Measurements from ENCODE around the gene HSP90AB1. TPM values are rescaled to one million over a fixed set of nuclear protein-coding genes. Genes with fewer than 3 reads are reported as not detected.
A peak's percentile ranks its signal among the peaks of the same experiment; 100 is the strongest.

HSP90AB1 gene
- total and polyA plus RNA-seq, 9 of the 15 experiments (the other 6 are each of a cell fraction or from before 2014, with no cell fraction given): 1,780 to 3,358 (median 2,262) TPM

DNA sequence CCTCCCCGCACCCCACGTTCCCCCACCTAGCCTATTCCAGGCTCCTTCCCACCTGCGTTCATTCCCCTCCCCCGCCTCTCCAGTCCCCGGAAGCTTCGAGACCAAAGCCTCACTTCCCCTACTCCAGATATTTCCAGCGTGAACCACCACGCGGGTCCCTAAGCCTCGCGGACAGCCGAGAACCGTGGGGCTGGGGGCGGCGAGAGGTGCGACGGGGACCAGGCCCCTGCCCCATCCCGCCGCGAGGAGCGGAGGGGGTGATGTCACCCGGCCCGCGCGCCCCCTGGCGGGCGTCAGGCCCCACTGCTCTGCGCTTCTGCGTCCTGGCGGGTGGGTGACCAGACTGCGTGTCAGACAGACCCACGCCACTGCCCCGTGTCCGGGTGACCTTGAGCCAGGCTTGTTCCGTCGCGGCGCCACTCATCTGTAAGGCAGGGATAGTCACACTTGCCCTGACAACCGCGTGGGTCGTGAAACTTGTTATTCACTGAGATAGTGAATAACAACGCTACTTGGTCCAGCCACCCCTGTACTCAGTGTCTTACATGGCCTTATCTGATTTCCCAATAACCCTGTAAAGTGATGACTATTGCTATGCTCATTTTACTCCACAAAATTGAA is 9.0 kb upstream of the HSP90AB1 start (continued):
- TF ChIP-seq, protein P1, sequence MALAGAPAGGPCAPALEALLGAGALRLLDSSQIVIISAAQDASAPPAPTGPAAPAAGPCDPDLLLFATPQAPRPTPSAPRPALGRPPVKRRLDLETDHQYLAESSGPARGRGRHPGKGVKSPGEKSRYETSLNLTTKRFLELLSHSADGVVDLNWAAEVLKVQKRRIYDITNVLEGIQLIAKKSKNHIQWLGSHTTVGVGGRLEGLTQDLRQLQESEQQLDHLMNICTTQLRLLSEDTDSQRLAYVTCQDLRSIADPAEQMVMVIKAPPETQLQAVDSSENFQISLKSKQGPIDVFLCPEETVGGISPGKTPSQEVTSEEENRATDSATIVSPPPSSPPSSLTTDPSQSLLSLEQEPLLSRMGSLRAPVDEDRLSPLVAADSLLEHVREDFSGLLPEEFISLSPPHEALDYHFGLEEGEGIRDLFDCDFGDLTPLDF (CRISPR knock-in tag; IDR thresholded peaks at IDR 0.05): no peak
- TF ChIP-seq, protein P2, sequence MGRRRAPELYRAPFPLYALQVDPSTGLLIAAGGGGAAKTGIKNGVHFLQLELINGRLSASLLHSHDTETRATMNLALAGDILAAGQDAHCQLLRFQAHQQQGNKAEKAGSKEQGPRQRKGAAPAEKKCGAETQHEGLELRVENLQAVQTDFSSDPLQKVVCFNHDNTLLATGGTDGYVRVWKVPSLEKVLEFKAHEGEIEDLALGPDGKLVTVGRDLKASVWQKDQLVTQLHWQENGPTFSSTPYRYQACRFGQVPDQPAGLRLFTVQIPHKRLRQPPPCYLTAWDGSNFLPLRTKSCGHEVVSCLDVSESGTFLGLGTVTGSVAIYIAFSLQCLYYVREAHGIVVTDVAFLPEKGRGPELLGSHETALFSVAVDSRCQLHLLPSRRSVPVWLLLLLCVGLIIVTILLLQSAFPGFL (CRISPR knock-in tag; IDR thresholded peaks at IDR 0.05): no peak
- TF ChIP-seq PTBP1 (IDR thresholded peaks at IDR 0.05; ENCODE audit: low read depth, low read length) (peak; percentile 60; the same call in 1 of the 2 replicates), MYC (IDR thresholded peaks at IDR 0.05; ENCODE audit: low read depth, low read length) (peak; percentile 88), MYC (CRISPR knock-in tag; IDR thresholded peaks at IDR 0.05; ENCODE audit: borderline replicate concordance, low read depth) (no peak), TOE1 (IDR thresholded peaks at IDR 0.05; ENCODE audit: borderline replicate concordance) (peak; percentile 80), TOE1 (CRISPR knock-in tag; IDR thresholded peaks at IDR 0.05; ENCODE audit: borderline replicate concordance, low read depth) (no peak), HEY1 (CRISPR knock-in tag; IDR thresholded peaks at IDR 0.05; ENCODE audit: borderline replicate concordance) (no peak), ZNF324 (CRISPR knock-in tag; IDR thresholded peaks at IDR 0.05) (no peak), ZNF780A (CRISPR knock-in tag; IDR thresholded peaks at IDR 0.05) (no peak), CXXC5 (CRISPR knock-in tag; IDR thresholded peaks at IDR 0.05) (peak; percentile 90)
- TF ChIP-seq, protein P3, sequence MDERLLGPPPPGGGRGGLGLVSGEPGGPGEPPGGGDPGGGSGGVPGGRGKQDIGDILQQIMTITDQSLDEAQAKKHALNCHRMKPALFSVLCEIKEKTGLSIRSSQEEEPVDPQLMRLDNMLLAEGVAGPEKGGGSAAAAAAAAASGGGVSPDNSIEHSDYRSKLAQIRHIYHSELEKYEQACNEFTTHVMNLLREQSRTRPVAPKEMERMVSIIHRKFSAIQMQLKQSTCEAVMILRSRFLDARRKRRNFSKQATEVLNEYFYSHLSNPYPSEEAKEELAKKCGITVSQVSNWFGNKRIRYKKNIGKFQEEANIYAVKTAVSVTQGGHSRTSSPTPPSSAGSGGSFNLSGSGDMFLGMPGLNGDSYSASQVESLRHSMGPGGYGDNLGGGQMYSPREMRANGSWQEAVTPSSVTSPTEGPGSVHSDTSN (CRISPR knock-in tag; IDR thresholded peaks at IDR 0.05; ENCODE audit: low read depth): no peak
- TF ChIP-seq, protein P3 (tag; conservative IDR thresholded peaks at IDR 0.05; ENCODE audit: low read depth): no peak
- TF ChIP-seq, protein P4, sequence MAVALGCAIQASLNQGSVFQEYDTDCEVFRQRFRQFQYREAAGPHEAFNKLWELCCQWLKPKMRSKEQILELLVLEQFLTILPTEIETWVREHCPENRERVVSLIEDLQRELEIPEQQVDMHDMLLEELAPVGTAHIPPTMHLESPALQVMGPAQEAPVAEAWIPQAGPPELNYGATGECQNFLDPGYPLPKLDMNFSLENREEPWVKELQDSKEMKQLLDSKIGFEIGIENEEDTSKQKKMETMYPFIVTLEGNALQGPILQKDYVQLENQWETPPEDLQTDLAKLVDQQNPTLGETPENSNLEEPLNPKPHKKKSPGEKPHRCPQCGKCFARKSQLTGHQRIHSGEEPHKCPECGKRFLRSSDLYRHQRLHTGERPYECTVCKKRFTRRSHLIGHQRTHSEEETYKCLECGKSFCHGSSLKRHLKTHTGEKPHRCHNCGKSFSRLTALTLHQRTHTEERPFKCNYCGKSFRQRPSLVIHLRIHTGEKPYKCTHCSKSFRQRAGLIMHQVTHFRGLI (CRISPR knock-in tag; IDR thresholded peaks at IDR 0.05): no peak
- TF ChIP-seq, protein P5, sequence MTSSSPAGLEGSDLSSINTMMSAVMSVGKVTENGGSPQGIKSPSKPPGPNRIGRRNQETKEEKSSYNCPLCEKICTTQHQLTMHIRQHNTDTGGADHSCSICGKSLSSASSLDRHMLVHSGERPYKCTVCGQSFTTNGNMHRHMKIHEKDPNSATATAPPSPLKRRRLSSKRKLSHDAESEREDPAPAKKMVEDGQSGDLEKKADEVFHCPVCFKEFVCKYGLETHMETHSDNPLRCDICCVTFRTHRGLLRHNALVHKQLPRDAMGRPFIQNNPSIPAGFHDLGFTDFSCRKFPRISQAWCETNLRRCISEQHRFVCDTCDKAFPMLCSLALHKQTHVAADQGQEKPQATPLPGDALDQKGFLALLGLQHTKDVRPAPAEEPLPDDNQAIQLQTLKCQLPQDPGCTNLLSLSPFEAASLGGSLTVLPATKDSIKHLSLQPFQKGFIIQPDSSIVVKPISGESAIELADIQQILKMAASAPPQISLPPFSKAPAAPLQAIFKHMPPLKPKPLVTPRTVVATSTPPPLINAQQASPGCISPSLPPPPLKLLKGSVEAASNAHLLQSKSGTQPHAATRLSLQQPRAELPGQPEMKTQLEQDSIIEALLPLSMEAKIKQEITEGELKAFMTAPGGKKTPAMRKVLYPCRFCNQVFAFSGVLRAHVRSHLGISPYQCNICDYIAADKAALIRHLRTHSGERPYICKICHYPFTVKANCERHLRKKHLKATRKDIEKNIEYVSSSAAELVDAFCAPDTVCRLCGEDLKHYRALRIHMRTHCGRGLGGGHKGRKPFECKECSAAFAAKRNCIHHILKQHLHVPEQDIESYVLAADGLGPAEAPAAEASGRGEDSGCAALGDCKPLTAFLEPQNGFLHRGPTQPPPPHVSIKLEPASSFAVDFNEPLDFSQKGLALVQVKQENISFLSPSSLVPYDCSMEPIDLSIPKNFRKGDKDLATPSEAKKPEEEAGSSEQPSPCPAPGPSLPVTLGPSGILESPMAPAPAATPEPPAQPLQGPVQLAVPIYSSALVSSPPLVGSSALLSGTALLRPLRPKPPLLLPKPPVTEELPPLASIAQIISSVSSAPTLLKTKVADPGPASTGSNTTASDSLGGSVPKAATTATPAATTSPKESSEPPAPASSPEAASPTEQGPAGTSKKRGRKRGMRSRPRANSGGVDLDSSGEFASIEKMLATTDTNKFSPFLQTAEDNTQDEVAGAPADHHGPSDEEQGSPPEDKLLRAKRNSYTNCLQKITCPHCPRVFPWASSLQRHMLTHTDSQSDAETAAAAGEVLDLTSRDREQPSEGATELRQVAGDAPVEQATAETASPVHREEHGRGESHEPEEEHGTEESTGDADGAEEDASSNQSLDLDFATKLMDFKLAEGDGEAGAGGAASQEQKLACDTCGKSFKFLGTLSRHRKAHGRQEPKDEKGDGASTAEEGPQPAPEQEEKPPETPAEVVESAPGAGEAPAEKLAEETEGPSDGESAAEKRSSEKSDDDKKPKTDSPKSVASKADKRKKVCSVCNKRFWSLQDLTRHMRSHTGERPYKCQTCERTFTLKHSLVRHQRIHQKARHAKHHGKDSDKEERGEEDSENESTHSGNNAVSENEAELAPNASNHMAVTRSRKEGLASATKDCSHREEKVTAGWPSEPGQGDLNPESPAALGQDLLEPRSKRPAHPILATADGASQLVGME (CRISPR knock-in tag; IDR thresholded peaks at IDR 0.05): peak; percentile 87; the same call in 1 of the 2 replicates

Data from K562 (cell line).